ENCODE data around the gene MYL12B.
"Not testable (repeated sequence)": the region's sequence is repeated elsewhere in the genome, so short reads cannot be mapped to it uniquely, and the experiment has no call there.

The MYL12B gene

DNA sequence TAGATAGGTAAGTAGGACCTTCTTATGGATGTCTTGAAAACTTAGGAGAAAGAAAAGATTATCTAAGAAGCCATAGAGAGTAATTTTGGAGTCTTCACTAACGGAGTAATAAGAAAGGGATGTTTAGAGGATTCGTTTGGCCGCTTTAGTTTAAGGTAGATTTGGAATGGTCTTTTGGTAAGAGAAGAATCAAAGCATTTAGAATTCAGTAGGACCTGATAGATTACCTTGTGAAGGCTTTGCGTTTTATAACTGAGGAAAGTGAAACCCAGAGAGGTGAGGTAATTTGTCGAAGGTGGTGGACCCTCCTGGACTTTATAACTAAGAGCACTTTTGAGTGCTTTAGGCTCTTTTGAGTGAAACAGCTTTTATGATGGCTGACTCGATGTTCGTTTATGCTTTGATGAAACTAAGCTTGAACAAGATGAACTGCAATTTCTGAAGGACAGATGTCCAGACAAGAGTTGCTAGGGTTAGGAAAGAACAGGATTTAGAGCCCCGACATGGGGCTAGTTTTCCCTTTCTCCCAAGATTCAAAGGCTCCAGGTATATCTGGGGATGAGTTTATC lies 1.3 kb downstream of the MYL12B start:
- no peak for DNase-seq

DNA sequence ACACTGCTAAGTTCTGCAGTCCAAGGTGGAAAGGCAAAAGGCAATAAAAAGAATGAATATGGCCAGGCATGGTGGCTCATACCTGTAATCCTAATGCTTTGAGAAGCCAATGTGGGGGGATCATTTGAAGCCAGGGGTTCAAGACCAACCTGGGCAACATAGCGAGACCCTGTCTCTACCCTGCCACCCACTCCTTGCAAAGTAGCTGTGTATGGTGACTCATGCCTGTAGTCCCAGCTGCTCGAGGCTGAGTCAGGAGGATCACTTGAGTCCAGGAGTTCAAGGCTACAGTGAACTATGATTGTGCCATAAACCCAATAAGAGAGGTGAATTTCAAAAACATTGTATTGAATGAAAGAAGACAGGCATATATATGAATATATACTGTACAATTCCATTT lies 2.4 kb downstream of the MYL12B start:
- DNase-seq, result no peak

- DNase-seq, result no peak
These were observed 3.7 kb downstream of the MYL12B start for GRCh38 chr18:3265564-3266033.

DNA sequence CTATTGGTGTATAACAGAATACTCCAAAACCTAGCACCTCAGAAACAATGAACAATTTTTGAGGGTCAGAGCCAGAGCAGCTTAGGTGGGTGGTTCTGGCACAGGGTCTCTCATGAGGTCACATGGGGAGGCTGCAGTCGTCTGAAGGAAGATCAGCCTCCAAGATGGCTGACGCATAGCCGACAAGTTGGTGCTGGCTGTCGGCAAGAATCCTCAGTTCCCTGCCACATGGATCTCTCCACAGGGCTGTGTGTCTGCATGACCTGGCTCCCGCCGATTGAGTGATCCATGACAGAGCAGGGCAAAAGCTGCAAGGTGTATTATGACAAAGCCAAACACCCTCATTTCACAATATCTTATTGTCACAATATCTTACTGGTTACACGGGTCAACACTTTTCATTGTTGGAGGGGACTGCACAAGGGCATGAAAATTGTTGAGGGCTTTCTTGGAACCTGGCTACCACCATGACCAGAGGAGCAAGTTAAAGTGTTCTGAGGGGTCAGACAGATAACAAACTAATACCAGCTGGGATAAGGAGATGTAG lies 4.2 kb downstream of the MYL12B start:
- no peak for DNase-seq

DNA sequence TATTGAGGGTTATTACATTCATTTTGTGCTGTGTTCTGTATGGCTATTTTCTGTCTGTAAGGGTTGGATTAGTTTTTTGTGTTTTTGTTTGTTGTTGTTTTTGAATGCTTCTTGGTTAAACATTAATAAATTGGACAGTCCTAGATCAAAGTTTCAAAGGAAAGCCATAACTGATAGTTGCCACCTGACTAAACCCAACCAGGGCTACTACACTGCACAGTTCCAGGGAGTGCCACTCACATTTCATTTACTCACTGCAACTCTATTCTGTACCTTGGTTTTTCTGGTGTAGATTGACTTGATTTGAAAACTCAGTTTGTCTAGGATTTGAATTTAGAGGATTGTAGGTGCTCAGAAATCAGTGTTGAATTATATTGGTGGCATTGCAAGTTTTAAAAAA lies 6.4 kb downstream of the MYL12B start:
- no peak for DNase-seq

- DNase-seq, result no peak
These were observed 7.4 kb downstream of the MYL12B start for GRCh38 chr18:3269241-3269913.

GRCh38 chr18:3269914-3270299 lies 8.0 kb downstream of the MYL12B start:
- DNase-seq, result no peak

DNA sequence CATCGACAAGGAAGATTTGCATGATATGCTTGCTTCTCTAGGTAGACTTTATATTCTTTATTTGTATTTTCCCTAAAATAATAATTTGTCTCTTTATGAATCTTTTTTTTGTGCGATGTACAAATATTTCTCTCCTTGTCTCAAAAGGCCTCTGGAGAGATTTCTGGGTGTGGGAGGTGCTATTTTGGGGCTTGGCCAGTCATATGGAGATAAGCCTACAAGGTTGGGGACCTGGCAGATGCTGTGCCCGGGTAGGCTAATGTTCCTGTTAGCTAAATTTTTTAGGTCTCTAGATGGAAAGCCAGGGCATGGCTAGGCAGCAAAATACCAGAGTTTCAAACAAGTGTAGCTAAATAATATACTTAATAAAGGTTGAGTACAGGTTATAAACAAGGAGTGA lies 11.1 kb downstream of the MYL12B start:
- no peak for DNase-seq

DNA sequence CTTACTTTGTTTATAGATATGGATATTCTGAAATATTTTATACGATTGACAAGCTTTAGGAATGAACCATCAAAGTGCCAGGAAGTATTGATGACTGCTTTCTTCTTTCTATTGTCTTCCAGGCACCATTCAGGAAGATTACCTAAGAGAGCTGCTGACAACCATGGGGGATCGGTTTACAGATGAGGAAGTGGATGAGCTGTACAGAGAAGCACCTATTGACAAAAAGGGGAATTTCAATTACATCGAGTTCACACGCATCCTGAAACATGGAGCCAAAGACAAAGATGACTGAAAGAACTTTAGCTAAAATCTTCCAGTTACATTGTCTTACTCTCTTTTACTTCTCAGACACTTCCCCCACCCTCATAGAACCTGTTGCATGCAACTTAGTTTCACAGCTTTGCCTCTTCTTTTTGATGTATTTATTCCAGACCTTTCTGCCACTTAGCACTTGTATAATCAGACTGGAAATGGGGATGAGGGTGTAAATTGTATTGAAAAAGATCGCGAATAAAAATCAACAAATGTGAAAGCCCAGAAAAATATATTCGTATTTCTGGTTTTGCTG lies 15.8 kb downstream of the MYL12B start:
- not testable (repeated sequence) for DNase-seq

DNA sequence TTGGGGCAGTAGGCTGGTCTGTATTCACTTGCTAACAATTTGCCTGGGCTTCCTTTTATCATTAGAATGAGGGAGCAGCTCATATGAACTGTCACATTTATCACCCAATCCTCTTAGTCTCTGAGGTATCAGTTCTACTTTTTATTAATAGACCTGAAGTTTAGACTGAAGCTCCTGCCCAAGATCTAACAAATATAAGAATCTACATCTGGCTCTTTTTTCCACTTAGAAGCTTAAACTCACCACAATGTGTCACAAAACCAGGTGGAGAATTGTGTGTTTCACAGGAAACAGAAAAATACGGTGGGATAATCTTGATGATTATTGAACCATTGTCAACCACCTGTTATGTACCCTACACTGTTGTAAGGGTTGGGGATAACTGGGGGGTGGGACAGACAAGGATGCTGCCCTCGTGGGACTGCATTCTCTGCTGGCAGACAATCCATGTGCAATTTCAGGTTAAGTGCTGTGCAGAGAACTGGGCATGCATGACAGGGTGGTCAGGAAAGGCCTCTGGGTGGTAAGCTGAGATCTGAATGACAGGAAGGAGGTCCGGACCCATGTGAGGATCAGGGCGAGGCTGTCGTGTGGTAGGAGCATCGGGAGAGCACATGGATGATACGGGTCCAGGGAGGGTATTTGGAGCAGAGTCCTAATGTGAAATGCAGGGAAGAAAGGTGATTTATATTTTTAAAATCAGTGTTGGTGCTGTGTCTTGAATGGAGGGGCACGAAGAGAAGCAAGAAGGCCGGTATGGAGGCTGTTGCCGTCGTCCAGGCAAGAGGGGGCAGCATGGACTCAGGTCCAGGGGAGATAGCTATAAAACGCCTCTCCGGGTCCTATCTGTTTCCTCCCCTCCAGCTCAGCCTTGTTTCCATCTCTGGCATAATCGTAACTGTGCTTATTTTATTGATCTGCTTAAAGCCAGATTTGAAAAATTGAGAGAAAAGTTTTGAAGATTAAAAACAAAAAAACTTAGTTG lies 17.6 kb downstream of the MYL12B start:
- DNase-seq, result no peak

- no peak for DNase-seq
These were observed 19.8 kb downstream of the MYL12B start for GRCh38 chr18:3281456-3282400.

- no peak for DNase-seq
These were observed 21.4 kb downstream of the MYL12B start for GRCh38 chr18:3283253-3283863.

- DNase-seq, result no peak
These were observed 22.0 kb downstream of the MYL12B start for GRCh38 chr18:3283908-3284307.

DNA sequence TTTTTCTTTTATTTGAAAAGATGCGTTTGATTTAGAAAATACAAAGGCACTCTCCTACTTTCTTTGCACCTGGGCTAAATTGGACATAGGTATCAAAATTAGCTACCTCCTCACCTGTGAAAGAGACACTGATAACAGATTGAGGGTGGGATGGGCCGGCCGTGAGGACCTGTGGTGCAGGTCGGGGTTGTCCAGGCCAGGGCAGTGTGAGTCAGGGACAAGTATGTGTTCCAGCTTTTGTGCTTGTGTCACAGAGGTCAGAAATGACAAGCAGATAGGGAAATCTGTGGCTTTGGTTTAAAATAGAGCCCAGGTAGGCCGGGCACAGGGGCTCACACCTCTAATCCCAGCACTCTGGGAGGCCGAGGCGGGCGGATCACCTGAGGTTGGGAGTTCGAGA lies 22.6 kb downstream of the MYL12B start:
- no peak for DNase-seq

DNA sequence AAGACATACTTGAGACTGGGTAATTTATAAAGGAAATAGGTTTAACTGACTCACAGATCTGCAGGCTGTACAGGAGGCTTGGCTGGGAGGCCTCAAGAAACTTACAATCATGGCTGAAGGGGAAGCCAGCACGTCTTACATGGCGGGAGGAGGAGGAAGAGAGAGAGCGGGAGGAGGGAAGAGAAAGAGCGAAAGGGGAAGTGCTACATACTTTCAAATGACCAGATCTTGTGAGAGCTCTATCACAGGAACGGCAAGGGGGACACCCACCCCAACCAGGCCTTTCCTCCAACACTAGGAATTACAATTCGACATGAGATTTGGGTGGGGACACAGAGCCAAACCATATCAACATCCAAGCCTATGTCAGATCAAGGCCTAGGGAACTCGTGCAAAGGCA lies 24.2 kb downstream of the MYL12B start:
- no peak for DNase-seq

DNA sequence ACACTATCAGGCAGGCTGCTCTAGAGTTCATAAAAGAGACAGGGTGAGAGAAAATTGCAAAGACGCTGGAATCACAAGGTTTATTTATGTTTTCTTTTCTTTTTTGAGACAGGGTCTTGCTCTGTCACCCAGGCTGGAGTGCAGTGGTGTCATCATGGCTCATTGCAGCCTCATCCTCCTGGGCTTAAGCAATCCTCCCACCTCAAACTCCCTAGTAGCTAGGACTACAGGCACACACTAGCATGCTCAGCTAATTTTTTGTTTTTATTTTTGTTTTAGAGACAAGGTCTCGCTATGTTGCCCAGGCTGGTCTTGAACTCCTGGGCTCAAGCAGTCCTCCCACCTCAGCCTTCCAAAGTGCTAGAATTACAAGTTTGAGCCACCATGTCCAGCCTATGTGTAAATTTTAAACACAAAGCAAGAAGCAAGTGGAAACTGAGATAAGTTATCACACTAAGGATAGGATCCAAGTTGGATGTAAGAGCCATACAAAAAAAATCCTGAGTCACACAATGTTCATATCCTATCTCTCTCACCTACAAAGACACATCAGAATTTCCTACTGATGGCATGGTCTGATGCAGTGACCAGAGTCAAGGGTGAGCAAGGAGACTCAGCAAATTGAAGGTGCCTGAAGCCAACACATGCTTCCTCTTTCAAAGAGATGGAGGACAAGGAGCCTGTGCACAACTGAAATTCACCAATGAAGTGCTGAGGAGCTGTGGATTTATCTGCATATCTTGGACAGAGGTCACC lies 31.4 kb downstream of the MYL12B start:
- DNase-seq, result no peak

DNA sequence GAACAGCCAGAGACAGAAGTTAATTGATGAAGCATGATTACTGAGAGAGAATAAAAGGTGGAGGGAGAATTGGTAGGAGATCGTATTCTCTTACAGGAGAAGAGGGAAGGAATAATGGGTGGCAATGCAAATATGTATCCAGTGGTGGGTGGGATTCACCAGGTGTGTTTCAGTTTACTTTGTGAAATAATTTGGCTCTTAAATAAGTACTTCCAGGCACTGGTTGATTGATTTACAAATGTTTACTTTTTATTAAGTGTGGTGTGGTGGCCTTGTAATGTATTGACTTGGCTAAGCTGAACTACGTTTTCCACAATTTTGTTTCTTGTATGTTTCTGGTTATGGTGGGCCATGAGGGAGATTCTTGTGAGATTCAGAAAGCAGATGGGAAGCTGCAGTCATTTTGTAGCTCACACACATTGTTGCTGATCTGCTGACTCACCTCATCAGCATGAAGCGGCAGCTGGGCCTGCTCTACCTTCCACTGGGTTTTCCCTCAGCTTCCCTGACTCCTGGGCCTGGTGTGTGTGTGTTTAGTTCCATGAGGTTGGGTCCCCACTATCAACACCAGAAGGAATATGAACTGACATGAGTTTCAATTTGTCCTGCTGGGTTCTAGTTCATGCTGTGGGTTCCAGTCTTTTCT lies 32.6 kb downstream of the MYL12B start:
- DNase-seq, result no peak

DNA sequence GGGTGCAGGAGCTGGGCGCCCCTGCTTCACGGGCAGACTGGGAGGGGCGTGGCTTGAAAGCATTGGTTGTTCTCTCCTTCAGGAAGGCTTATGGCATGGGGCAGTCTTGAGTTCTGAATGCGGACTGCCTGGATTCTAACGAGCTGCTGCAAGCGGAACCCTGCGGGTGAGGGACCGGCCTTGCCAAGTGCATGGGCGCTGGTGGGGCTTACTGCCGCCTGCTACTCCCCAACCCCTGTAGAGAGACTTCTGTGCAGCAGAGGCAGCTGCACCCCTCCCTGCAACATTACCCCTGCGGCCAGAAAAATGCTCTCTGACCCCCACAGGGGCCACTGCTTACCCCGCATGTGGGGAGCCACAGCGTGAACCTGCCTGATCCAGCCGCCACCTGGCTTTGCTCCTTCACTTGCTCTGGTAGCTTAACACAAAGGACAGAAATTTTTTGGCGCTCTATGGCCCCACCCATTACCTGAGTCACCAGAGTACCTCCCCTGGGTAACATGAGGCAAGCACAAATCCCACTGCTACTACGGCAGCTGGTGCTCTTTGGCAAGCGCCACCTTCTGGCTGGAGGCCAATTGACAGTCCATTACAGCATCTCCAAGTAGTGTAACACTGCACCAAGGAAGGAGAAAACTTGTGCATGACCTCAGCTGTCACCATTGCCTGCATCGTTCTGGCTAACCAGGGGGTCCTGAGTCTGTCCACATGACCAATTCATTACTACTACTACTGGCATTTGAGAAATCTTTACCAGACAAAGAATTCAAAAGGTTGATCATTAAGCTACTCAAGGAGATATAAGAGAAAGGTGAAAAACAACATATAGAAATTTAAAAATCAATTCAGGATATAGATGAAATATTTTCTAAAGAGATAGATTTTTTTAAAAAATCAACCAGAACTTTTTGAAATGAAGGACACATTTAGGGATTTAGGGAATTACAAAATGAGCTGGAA lies 35.4 kb downstream of the MYL12B start:
- peak; percentile 15 for DNase-seq

GRCh38 chr18:3304832-3305231 lies 42.9 kb downstream of the MYL12B start:
- no peak for DNase-seq
